Stimulated activated CD4-positive, alpha-beta T cell treated with anti-CD3 and anti-CD28 coated beads, Interleukin-15, amount 100 ng/mL, for 24 hours (primary cell): ENCODE results near the gene SLC31A1.
"Not testable (repeated sequence)": the region's sequence is repeated elsewhere in the genome, so short reads cannot be mapped to it uniquely, and the experiment has no call there.

Source experiments
- DNase-seq: peaks from one replicate; pipeline ENCODE4 v3.0.0-alpha.2; 2020

SLC31A1 gene

DNA sequence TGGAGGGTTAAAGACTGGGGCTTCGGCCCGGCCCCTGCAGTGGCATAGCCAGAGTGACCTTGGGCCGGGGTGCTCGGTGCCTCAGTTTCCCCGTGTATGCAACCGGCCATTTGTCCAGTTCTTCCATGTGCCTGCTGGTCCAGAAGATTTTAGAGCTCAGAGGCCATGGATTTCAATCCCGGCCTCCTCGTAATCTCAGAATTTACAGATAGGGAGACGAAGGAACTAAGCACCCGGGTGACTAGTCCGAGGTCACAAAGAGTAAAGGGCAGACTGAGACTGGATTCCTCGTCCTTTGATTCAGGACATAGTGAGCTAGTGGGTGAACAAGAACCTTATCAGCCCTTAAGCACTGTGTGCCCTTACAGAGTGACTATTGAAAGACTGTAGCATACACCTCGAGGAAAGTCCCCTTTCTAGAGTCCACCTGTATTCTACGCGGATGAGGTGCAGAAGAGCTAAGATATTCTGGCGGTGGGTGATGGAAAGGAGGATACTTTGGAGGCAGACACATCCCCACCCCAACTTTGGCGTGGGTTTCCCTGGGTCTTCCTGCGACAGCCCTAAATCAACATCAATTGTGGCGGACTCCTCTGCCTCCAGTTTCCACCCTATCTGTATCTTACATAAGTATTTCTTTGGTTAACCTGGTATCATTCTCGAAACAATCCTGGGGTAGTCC lies 597 bp downstream of the SLC31A1 start:
- DNase-seq: no peak

DNA sequence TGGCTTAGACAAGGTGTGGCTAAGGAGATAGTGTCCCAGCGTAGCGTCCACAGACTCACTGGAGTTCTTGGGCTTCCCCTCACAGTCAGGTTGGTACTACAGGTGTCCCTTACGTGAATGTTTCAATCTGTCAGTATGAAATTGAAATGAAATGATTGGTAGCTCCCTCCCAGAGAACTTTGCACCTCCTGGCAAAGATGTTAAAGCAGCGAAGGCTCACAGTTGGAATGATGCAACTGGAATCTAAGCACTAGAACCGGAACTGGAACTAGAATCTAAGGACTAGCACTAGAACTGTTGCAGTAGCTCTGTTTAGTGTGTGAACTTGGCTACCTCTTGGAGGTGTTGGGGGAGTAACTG lies 1.1 kb downstream of the SLC31A1 start:
- no peak for DNase-seq

DNA sequence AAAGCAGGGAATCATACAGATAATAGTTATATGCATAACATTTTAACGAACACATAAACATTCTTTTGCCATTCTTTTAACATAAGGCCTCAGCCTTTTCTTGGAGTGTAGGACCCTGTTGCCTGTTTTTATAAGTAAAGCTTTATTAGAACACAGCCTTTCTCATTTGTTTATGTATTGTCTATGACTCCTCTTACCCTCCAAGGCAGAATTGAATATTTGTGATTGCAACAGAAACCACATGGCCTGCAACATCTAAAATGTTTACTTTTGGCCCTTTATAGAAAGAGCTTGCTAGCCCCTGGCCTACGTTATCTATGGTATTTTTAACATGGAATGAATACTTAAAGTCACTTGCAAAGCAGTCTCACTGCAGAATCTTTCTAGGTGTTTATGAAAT lies 2.6 kb downstream of the SLC31A1 start:
- DNase-seq: no peak

DNA sequence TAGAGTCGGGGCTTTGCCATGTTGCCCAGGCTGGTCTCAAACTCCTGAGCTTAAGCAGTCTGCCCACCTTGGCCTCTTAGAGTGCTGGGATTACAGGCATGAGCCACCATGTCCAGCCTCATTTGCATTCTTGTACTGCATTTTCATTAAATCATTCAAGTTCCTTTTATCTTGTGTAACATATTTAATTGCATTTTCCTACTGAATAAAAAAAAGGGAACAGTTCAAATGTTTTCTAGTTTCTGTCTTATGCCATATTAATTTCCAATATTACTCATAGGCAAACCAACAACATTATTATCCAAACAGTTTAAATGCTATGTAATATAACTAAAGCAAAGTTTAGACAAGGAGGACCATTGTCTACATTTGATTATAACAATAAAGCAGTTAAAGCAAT lies 6.1 kb downstream of the SLC31A1 start:
- no peak for DNase-seq

DNA sequence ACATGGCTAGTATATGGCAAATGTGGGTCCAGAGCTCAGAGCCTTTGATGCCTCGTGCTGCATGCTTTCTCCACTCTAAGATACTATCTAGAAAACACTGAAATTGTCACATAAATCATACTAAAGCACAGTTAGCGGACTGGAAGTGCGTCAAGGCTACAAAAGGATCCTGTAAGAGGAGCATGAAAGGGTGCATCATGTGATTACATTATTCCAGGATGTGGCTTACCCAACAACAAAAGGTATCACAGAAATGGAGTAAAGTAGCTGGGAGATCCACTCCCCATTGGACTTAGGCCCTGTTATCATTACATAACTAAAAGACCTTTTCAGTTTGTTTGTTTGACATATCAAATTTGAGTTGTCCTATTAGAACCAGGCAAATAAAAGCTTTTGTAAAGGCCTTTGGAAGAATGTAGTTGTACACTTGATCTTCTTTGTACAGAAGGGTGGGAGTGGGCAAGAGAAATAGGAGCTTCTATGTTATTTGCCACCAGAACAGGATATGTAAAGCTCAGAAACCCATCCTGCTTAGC lies 6.9 kb downstream of the SLC31A1 start:
- no peak for DNase-seq

DNA sequence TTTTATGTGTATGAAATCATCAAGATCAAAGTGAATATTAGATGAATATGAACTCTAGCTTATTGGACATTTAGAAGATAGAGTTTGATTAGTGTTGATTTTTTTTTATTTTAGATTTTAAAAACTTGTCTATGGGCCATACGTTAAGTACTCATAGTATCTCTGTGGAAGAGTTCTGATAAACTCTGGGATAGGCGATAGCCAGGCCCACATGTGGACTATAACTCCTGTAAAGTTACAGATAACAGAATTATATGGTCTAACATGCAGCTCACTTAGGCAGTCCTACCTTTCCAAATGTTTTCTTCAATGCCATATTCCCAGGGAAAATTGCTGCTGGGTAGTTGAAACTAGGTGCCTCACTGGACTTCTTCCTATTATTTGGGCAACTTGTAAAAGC lies 10.4 kb downstream of the SLC31A1 start:
- DNase-seq: no peak

DNA sequence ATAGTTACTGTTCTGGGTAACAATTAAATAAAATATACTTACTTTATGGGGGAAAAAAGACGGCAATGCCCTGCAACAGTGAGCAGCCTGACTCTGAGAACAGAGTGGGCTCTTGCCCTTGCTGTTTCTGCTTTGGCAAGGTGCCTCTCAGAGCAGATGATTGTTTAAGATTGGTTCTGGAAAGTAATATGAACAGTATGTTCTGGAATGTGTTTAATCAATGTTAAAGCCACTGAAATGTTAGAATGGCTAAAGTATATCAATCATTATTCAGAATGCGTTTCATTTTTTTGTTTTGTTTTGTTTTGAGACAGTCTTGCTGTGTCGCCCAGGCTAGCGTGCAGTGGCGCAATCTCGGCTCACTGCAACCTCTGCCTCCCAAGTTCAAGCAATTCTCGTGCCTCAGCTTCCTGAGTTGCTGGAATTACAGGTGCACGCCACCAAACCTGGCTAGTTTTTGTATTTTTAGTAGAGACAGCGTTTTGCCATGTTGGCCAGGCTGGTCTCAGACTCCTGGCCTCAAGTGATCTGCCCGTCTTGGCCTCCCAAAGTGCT lies 14.4 kb downstream of the SLC31A1 start:
- not testable (repeated sequence) for DNase-seq

DNA sequence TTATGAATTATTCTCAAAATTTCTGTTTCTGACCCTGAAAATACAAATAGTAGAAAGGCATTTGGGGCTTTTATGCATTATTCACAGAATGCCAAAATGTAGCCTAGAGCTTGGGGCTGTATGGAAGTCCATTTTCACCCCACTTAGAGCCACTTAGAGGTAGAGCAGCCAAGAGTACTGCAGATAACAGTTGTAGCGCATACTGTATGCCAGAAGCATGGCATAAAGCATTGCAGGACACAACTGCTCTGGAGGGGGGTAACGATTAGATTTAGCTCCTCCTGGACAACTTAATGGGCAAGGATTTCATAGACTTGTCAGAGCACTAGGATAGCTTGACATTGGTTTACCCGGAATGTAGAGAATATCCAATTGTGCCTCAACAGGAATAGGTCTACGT lies 15.7 kb downstream of the SLC31A1 start:
- DNase-seq: no peak

DNA sequence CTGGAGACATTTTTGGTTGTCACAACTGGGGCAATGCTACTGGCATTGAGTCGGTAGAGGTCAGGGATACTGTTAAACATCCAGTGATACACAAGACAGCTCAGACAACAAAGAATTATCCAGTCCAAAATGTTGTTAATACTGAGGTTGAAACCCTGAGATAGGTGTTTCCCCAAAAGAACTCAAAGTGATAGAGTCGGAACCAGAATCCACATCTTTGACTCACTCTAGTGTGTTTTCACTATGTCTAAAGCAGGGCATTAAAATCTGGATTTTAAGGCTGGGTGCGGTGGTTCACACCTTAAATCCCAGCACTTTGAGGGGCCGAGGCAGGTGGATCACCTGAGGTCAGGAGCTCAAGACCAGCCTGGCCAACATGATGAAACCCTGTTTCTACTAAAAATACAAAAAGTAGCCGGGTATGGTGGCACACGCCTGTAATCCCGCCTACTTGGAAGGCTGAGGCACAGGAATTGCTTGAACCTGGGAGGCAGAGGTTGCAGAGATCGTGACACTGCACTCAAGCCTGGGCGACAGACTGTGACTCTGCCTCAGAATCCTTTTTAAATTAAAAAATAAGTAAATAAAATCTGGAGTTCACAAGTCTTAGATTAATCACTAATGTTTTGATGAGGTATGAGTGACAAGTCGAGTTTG lies 17.0 kb downstream of the SLC31A1 start:
- DNase-seq: no peak

DNA sequence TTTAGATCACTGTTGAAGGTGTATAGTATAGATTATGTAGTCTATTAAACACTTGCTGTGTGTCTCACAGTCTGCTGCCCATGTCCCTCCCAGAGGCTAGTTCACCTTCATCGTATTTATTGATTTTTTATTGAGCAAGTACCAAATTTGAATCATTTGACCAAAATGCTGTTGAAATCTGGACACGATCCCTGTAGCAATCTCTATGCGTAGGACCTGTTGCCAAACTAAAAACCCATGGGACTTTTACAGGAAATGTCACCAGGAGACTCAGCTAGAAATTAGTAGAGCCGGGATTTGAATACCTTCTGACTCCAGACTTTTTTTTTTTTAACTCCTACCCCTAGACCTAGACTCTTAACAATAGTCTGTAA lies 17.5 kb downstream of the SLC31A1 start:
- DNase-seq: no peak

DNA sequence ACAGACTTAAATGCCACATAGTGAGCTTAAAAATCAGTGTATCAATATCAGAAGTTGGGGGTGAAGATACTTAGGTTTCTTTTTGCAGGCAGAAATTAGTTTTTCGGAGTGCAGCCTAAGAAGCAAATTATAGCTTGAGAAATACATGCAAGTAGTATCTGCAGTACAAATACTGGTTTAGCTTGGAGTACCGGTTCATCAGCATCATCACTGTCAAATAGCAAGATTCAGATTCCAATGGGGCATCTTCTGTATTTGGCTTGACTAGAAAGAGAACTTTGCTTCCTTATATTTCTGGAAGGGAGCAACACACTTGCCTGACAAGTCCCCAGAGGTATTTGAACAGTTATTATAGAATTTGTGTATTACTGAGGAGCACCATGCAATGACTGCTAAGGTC lies 19.8 kb downstream of the SLC31A1 start:
- DNase-seq: no peak

DNA sequence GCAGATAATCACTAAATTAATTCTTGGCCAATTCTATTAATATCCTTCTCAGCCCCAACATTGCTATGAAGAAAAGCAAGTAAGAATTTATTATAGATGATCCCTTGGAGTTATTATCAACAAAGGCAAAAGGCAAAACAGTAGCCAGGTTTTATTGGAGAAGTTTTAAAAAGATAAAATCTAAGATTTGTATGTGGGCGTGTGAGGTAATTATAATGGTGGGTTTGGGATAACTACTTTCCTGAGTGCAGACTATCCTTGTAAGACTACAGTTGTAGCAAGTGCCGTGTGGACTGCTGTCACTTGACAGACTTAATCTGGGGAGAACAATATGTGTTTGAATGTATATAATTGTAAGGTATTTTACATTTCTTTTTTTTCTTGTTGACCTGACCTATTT lies 23.2 kb downstream of the SLC31A1 start:
- DNase-seq: no peak

DNA sequence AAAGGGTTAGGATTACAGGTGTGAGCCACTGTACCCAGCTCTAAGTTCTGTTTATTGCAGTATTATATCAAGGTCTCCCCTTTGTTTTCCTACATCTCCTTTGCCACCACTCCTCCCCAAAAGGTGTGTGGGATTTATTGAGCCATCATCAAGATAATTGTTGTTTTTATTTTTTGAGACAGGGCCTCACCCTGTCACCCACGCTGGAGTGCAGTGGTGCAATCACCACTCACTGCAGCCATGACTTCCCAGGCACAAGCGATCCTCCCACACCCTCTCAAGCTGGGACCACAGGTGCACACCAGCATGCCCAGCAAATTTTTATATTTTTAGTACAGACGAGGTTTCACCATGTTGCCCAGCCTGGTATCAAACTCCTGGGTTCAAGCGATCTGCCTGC lies 24.6 kb downstream of the SLC31A1 start:
- DNase-seq: no peak

DNA sequence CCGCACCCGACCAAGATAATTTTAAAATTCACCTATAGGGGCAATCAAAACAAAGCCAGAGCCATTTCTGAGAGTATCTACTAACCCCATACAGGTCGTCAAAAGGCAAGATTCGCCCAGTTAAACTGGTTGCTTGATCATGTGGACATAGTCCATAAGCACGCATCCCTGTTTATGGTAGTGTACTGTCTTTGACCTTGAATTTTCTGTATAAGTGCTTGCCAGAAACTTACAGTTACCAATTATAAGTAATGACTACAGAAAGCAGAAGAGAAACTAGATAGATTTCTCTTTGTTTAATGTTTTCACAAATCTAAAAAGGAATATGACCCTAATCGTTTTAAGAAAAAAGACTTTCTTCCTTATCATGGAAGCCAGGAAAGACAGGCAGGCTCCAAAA lies 25.6 kb downstream of the SLC31A1 start:
- DNase-seq: no peak

DNA sequence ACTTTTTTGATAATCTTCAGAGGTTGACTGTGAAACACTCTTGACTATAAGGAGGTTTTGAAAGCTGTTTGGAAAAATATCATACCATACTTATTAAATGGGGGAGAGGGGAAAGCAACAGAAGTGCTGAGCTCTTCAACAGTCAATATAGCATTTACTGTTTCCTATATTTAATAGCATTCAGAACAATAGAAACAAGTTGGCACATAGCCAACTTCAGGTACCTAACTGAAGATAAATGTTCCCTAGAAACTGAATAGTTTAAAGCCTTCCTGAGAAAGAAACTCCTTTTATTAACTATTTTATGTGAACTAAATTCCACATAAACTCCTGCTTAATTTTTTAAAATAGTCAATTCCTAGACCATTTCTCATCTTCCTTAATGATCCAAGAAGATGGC lies 26.3 kb downstream of the SLC31A1 start:
- DNase-seq: no peak

DNA sequence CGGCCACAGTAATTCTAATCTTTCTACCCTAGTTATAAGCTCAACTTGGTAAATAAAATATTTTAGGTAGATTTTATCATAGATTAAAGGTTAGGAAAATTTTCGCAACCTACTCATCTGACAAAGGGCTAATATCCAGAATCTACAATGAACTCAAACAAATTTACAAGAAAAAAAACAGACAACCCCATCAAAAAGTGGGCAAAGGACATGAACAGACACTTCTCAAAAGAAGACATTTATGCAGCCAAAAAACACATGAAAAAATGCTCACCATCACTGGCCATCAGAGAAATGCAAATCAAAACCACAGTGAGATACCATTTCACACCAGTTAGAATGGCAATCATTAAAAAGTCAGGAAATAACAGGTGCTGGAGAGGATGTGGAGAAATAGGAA lies 28.3 kb downstream of the SLC31A1 start:
- DNase-seq: not testable (repeated sequence)

DNA sequence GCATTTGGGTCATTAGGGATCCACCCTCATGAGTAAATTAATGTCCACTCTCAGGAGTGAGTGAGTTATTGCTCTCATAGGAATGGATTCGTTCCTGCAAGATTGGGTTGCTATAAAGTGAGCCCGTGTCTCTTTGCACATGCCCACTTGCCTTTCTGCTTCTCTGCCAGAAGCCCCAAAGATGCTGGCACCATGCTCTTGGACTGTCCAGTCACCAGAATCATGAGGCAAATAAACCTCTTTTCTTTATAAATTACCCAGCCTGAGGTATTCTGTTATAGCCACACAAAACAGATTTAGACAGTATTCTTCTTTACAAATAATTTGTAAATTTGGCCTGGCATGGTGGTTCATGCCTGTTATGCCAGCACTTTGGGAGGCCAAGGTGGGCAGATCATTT lies 29.5 kb downstream of the SLC31A1 start:
- no peak for DNase-seq

DNA sequence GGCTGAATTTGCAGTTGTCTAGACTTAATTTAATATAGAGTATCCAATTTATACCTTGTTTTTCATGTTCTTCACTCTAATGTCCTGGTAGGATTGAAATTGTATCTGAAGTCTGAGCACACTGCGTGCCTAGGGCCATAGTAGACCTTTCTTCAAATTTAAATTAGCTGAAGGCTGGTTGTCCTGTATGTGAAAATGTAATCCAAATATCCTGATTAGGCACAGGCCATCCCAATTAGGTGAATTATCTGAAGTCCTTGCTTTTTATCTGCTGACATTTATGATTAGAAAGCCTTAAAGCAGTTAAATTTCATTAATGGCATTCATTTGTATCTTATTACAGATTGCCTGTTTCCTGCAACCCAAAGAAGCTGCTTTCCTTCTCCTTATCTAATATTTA lies 33.6 kb downstream of the SLC31A1 start:
- no peak for DNase-seq

DNA sequence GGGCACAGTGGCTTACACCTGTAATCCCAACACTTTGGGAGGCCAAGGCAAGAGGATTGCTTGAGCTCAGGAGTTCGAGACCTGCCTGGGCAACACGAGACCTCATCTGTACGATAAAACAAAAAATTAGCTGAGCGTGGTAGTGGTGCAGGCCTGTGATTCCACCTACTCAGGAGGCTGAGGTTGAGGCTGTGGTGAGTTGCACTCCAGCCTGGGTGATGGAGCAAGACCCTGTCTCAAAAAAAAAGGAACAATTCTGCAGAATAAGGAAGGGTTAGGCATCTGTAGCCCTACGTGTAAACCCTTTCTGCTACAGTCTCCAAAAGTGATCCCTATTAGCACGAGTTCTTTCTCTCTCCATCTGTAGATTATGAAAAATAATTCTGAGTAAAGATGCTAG lies 34.1 kb downstream of the SLC31A1 start:
- no peak for DNase-seq

DNA sequence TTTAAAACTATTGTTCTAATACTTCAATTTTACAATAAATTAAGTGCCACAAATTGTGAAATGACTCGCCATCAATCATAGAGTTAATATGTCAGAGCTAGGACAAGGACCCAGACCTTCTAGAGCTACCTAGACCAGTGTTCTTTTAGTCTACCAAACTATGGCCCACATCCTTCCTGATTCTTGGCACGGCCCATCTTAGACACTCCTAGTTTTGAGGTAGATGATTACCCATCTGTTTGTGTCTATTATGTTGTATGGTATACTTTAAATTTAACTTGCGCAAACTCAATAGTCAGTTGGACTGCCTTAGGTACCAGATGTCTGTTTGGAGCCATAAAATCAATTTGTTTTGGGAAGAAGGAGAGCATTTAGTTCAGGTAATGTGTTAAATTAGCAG lies 36.5 kb downstream of the SLC31A1 start:
- DNase-seq: no peak

DNA sequence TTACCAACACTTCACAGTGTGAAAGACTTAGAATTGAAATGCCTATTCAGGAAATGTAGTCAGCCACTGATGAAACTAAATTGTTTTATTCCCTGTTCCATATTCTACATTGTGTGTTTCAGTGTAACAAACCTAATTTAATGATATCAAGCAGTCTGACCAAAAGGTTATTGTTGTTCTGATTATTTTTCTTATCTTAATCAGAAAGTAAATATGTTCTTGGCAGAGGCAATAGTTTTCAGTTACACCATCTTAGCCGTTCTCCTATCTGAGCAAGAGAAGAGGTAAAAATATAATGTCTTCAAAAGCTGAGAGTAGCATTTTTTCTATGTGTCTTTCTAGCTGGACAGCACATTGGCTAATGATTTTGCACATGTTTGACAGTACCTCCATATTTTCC lies 36.9 kb downstream of the SLC31A1 start:
- no peak for DNase-seq

DNA sequence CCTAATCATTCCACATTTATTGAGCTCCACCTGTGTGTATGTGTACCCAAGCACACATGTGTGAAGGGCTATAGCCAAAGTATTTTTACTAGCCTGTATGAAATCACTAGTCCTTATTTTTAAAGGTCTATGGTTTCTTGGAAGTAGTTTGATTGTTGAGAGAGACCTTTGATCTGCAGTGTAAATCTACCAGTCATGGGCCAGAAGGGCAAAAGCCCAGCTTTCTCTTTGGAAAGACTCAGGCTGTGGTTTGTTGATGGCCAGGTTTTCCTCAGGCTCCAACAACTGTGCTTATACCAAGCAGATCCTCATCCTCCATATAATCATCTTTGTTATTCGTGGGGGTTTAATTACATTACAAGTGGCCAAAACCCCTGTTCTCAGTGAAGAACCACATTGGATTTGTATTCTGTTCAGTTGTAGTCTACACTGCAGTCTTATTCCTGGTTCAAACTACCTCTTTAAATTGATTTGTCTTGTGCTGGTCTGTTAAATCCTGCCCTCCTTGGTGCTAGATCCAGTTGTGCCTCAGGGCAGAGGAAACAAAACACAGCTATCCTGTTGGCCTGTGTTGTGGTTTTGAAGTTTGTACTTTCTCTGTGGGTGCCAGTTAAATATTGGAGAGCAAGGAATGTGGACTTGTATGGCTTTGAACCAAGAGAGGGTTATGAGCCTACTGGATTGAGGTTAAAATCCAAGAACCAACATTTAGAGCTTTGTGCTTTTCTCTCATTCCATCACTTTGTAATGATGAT lies 40.8 kb downstream of the SLC31A1 start:
- no peak for DNase-seq

DNA sequence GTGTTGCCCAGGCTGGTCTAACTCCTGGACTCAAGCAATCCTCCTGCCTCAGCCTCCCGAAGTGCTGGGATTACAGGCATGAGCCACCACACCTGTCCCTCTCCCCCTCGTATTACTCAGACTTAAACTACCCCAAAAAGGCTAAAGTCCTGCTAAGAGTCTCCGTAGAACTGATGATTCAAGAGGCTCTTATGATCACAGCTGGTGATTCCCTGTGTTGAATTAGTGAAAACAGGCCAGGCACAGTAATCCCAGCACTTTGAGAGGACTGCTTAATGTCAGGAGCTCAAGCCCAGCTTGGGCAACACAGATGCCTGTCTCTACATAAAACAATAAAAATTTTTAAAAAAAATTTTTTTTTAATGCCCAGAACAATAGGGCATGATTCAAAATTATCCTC lies 44.8 kb downstream of the SLC31A1 start:
- DNase-seq: no peak
